DND-41 (cell line): ENCODE data around the gene ITPR1.

Source experiments
- ATAC-seq: fragments of 200-7000 bp; cut with Tn5 transposase; 3 replicates; pipeline ENCODE4 v1.9.1; 2021; ENCODE audit warnings: low read depth; ENCODE audit not compliant: insufficient read depth
- DNase-seq: peaks from one replicate; pipeline ENCODE4 v3.0.0-alpha.2; 2020
- H2AFZ ChIP-seq: 2 replicates; pipeline ENCODE4 v1.6.0; 2012; ENCODE audit warnings: low read depth, low read length
- H3K27ac ChIP-seq: 2 replicates; pipeline ENCODE4 v1.5.1; 2012; ENCODE audit warnings: low read length, inconsistent platforms
- H3K27me3 ChIP-seq: fragments of 200-600 bp; sonication (generic); 2 replicates; pipeline ENCODE4 v1.6.0; 2012; ENCODE audit warnings: low read length, mild to moderate bottlenecking, inconsistent platforms; ENCODE audit not compliant: insufficient read depth, poor library complexity
- H3K36me3 ChIP-seq: 2 replicates; pipeline ENCODE4 v1.5.1; 2012; ENCODE audit warnings: low read length, inconsistent platforms; ENCODE audit not compliant: insufficient read depth
- H3K4me1 ChIP-seq: 2 replicates; pipeline ENCODE4 v1.5.1; 2012; ENCODE audit warnings: mild to moderate bottlenecking, low read length; ENCODE audit not compliant: insufficient read depth
- H3K4me2 ChIP-seq: 2 replicates; pipeline ENCODE4 v1.6.0; 2012; ENCODE audit warnings: mild to moderate bottlenecking, moderate library complexity, low read length, inconsistent platforms; ENCODE audit not compliant: insufficient read depth
- H3K4me3 ChIP-seq, 2 experiments: fragments of 200-600 bp in 1 of 2; shearing (Covaris generic) in 1 of 2; 2 replicates each; pipeline ENCODE4 v1.5.1; 2012 to 2016; ENCODE audit warnings: inconsistent platforms in 2 of 2, low read length in 2 of 2, mild to moderate bottlenecking in 2 of 2, low read depth in 1 of 2, moderate library complexity in 1 of 2
- H3K79me2 ChIP-seq: 2 replicates; pipeline ENCODE4 v1.6.0; 2012; ENCODE audit warnings: low read length, inconsistent platforms; ENCODE audit not compliant: insufficient read depth
- H3K9ac ChIP-seq: 2 replicates; pipeline ENCODE4 v1.6.0; 2012; ENCODE audit warnings: low read depth, mild to moderate bottlenecking, inconsistent platforms, low read length, moderate library complexity
- H3K9me3 ChIP-seq: 2 replicates; pipeline ENCODE4 v1.5.1; 2012; ENCODE audit warnings: low read length, moderate library complexity, mild to moderate bottlenecking, inconsistent platforms; ENCODE audit not compliant: insufficient read depth, severe bottlenecking
- H4K20me1 ChIP-seq: 2 replicates; pipeline ENCODE4 v1.6.0; 2012; ENCODE audit warnings: low read length; ENCODE audit not compliant: insufficient read depth
- EZH2 ChIP-seq: IDR thresholded peaks from 3 replicates; pipeline ENCODE4 v1.6.1; 2012; ENCODE audit warnings: borderline replicate concordance, low read depth, mild to moderate bottlenecking, moderate library complexity, low read length, inconsistent platforms; ENCODE audit not compliant: severe bottlenecking
- TF ChIP-seq, protein P1 (sequence below): IDR thresholded peaks from 2 replicates; pipeline ENCODE4 v1.5.1; 2012; ENCODE audit warnings: borderline replicate concordance, low read length, moderate library complexity, mild to moderate bottlenecking; ENCODE audit not compliant: poor library complexity, severe bottlenecking; ENCODE audit errors: extremely low read depth

ITPR1 gene

DNA sequence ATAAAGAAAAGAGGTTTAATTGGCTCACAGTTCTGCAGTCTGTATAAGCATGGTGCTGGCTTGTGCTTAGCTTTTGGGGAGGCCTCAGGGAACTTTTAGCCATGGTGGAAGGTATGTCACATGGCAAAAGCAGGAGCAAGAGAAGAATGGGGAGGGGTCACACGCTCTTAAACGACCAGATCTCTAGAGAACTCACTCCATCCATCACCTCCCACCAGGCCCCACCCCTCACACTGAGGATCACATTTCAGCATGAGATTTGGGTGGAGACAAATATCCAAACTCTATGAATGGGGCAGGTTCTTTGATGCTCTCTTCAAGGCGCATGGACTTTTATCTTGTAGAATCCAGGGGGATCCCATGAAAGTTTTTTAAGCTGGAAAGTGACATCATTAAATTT, 75.7 kb downstream of the ITPR1 start:
- Histone ChIP-seq H2AFZ (no peak overlapping the region), H3K79me2 (no peaks in the 10 kb centered on the region), H3K4me2 (no peak overlapping the region), H3K9me3 (no peaks in the 10 kb centered on the region), H3K4me1 (no peaks in the 10 kb centered on the region), H3K27ac (no peak overlapping the region), H3K36me3 (no peaks in the 10 kb centered on the region), H4K20me1 (no peaks in the 10 kb centered on the region), H3K4me3 (no peak overlapping the region), H3K27me3 (no peaks in the 10 kb centered on the region), H3K9ac (no peak overlapping the region)
- TF ChIP-seq, protein P1, sequence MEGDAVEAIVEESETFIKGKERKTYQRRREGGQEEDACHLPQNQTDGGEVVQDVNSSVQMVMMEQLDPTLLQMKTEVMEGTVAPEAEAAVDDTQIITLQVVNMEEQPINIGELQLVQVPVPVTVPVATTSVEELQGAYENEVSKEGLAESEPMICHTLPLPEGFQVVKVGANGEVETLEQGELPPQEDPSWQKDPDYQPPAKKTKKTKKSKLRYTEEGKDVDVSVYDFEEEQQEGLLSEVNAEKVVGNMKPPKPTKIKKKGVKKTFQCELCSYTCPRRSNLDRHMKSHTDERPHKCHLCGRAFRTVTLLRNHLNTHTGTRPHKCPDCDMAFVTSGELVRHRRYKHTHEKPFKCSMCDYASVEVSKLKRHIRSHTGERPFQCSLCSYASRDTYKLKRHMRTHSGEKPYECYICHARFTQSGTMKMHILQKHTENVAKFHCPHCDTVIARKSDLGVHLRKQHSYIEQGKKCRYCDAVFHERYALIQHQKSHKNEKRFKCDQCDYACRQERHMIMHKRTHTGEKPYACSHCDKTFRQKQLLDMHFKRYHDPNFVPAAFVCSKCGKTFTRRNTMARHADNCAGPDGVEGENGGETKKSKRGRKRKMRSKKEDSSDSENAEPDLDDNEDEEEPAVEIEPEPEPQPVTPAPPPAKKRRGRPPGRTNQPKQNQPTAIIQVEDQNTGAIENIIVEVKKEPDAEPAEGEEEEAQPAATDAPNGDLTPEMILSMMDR: no peak
- no peak for TF ChIP-seq EZH2
- DNase-seq (no peak), ATAC-seq (no peak)

GRCh38 chr3:4570840-4571621, 77.9 kb downstream of the ITPR1 start:
- Histone ChIP-seq H3K27ac (no peak overlapping the region), H3K9me3 (no peaks in the 10 kb centered on the region), H3K9ac (no peak overlapping the region), H3K27me3 (no peaks in the 10 kb centered on the region), H3K4me1 (no peaks in the 10 kb centered on the region), H3K36me3 (no peaks in the 10 kb centered on the region), H3K79me2 (no peaks in the 10 kb centered on the region), H3K4me2 (no peak overlapping the region), H2AFZ (no peak overlapping the region), H3K4me3 (no peak overlapping the region), H4K20me1 (no peaks in the 10 kb centered on the region)
- DNase-seq (no peak), ATAC-seq (no peak; the same call in 2 of the 3 replicates)
- no peak for TF ChIP-seq EZH2
- TF ChIP-seq, protein P1: no peak

DNA sequence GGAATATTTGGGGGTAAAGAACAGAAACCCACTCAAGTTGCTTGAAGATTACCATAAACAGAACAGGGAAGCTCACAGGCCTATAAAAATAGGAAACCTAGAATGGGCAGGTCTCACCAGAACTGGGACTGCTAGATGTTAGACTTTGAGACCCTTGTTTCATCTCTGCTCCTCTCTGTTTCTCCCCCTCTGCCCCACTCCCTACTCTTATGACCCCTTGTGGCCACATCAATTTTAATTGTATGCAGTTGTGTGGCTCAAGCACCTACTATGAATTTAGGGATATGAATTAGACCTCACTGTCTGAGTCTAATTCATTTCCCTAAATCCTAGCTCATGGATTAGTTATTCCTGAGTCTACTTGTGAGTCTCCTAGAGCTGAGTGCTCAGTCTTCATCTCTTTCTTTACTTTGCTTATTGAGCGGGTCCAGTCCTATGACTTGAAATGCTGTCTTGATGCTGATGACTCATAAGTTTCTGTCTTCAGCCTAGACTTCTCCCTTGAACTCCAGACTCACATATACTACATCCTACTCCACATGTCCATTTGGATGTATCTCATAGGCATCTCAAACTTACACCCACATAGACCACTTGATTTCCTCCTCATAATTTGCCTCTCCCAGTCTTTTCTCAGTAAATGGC, 78.7 kb downstream of the ITPR1 start:
- Histone ChIP-seq H3K27ac (no peak overlapping the region), H3K27me3 (no peaks in the 10 kb centered on the region), H3K36me3 (no peaks in the 10 kb centered on the region), H2AFZ (no peak overlapping the region), H3K4me3 (no peak overlapping the region), H3K4me2 (no peak overlapping the region), H4K20me1 (no peaks in the 10 kb centered on the region), H3K79me2 (no peaks in the 10 kb centered on the region), H3K9me3 (no peaks in the 10 kb centered on the region), H3K4me1 (no peaks in the 10 kb centered on the region), H3K9ac (no peak overlapping the region)
- ATAC-seq (peak; percentile 56; the same call in 1 of the 3 replicates), DNase-seq (no peak)
- no peak for TF ChIP-seq EZH2
- TF ChIP-seq, protein P1: peak; percentile 35
